Measurements from ENCODE around the gene APOL1. TPM values are rescaled to one million over a fixed set of nuclear protein-coding genes. Genes with fewer than 3 reads are reported as not detected.

APOL1 gene
- total and polyA plus RNA-seq, 2 of the 13 experiments (the other 11 are each of a cell fraction or from before 2014, with no cell fraction given), result 20.3 to 75.0 TPM

DNA sequence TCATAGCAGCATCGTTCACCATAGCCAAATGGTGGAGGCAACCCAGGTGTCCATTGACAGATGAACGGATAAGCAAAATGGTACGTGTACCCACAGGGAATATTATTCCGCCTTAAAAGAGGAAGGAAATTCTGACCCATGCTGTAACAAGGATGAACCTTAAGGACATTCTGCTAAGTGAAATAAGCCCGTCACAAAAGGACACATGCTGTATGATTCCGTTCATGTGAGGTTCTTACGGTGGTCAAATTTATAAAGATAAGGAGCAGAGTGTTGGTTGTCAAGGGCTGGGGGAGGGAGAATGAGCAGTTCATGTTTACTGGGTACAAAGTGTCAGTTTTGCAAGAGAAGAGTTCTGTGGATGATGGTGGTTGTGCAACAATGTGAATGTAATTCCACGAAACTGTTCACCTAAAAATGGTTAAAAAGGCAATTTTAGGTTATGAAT, 26.3 kb downstream of the APOL1 start (continued):
- TF ChIP-seq KMT2A (CRISPR knock-in tag; IDR thresholded peaks at IDR 0.05) (0 out of 2 replicates have a peak, but pooled peaks have one; percentile 21), MTF2 (CRISPR knock-in tag; IDR thresholded peaks at IDR 0.05; ENCODE audit: borderline replicate concordance) (no peak), ZNF44 (CRISPR knock-in tag; IDR thresholded peaks at IDR 0.05) (no peak), ZFP37 (CRISPR knock-in tag; IDR thresholded peaks at IDR 0.05; ENCODE audit: borderline replicate concordance) (no peak), EP300 (IDR thresholded peaks at IDR 0.05; ENCODE audit: low read depth in 2 of 2, low read length in 2 of 2) (peak; percentile 78 to 92), EP300 (CRISPR knock-in tag; IDR thresholded peaks at IDR 0.05; ENCODE audit: borderline replicate concordance) (peak; percentile 75; the same call in 1 of the 2 replicates), ASH2L (IDR thresholded peaks at IDR 0.05; ENCODE audit: insufficient read length, low read depth, low read length) (peak; percentile 54), YEATS4 (CRISPR knock-in tag; IDR thresholded peaks at IDR 0.05; ENCODE audit: borderline replicate concordance) (0 out of 2 replicates have a peak, but pooled peaks have one; percentile 30), NCOA5 (CRISPR knock-in tag; IDR thresholded peaks at IDR 0.05) (no peak), TBX2 (CRISPR knock-in tag; IDR thresholded peaks at IDR 0.05; ENCODE audit: borderline replicate concordance) (0 out of 2 replicates have a peak, but pooled peaks have one; percentile 43), JUNB (CRISPR knock-in tag; IDR thresholded peaks at IDR 0.05; ENCODE audit: borderline replicate concordance) (peak; percentile 56; the same call in 1 of the 2 replicates), ZNF816 (CRISPR knock-in tag; IDR thresholded peaks at IDR 0.05; ENCODE audit: borderline replicate concordance) (peak; percentile 58; the same call in 1 of the 2 replicates), CENPT (CRISPR knock-in tag; IDR thresholded peaks at IDR 0.05; ENCODE audit: low read depth) (no peak), ZNF543 (CRISPR knock-in tag; IDR thresholded peaks at IDR 0.05) (0 out of 2 replicates have a peak, but pooled peaks have one; percentile 27), GATAD1 (CRISPR knock-in tag; IDR thresholded peaks at IDR 0.05) (peak; percentile 52), NRL (CRISPR knock-in tag; IDR thresholded peaks at IDR 0.05; ENCODE audit: borderline replicate concordance) (no peak), KAT8 (CRISPR knock-in tag; IDR thresholded peaks at IDR 0.05) (peak; percentile 48; the same call in 1 of the 2 replicates), ZNF788 (CRISPR knock-in tag; IDR thresholded peaks at IDR 0.05; ENCODE audit: borderline replicate concordance) (no peak)
- TF ChIP-seq, protein P1, sequence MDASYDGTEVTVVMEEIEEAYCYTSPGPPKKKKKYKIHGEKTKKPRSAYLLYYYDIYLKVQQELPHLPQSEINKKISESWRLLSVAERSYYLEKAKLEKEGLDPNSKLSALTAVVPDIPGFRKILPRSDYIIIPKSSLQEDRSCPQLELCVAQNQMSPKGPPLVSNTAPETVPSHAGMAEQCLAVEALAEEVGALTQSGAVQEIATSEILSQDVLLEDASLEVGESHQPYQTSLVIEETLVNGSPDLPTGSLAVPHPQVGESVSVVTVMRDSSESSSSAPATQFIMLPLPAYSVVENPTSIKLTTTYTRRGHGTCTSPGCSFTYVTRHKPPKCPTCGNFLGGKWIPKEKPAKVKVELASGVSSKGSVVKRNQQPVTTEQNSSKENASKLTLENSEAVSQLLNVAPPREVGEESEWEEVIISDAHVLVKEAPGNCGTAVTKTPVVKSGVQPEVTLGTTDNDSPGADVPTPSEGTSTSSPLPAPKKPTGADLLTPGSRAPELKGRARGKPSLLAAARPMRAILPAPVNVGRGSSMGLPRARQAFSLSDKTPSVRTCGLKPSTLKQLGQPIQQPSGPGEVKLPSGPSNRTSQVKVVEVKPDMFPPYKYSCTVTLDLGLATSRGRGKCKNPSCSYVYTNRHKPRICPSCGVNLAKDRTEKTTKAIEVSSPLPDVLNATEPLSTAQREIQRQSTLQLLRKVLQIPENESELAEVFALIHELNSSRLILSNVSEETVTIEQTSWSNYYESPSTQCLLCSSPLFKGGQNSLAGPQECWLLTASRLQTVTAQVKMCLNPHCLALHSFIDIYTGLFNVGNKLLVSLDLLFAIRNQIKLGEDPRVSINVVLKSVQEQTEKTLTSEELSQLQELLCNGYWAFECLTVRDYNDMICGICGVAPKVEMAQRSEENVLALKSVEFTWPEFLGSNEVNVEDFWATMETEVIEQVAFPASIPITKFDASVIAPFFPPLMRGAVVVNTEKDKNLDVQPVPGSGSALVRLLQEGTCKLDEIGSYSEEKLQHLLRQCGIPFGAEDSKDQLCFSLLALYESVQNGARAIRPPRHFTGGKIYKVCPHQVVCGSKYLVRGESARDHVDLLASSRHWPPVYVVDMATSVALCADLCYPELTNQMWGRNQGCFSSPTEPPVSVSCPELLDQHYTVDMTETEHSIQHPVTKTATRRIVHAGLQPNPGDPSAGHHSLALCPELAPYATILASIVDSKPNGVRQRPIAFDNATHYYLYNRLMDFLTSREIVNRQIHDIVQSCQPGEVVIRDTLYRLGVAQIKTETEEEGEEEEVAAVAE (CRISPR knock-in tag; IDR thresholded peaks at IDR 0.05; ENCODE audit: borderline replicate concordance), result 0 out of 2 replicates have a peak, but pooled peaks have one; percentile 21
- TF ChIP-seq, protein P2, sequence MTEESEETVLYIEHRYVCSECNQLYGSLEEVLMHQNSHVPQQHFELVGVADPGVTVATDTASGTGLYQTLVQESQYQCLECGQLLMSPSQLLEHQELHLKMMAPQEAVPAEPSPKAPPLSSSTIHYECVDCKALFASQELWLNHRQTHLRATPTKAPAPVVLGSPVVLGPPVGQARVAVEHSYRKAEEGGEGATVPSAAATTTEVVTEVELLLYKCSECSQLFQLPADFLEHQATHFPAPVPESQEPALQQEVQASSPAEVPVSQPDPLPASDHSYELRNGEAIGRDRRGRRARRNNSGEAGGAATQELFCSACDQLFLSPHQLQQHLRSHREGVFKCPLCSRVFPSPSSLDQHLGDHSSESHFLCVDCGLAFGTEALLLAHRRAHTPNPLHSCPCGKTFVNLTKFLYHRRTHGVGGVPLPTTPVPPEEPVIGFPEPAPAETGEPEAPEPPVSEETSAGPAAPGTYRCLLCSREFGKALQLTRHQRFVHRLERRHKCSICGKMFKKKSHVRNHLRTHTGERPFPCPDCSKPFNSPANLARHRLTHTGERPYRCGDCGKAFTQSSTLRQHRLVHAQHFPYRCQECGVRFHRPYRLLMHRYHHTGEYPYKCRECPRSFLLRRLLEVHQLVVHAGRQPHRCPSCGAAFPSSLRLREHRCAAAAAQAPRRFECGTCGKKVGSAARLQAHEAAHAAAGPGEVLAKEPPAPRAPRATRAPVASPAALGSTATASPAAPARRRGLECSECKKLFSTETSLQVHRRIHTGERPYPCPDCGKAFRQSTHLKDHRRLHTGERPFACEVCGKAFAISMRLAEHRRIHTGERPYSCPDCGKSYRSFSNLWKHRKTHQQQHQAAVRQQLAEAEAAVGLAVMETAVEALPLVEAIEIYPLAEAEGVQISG (CRISPR knock-in tag; IDR thresholded peaks at IDR 0.05), result no peak
- TF ChIP-seq, protein P3, sequence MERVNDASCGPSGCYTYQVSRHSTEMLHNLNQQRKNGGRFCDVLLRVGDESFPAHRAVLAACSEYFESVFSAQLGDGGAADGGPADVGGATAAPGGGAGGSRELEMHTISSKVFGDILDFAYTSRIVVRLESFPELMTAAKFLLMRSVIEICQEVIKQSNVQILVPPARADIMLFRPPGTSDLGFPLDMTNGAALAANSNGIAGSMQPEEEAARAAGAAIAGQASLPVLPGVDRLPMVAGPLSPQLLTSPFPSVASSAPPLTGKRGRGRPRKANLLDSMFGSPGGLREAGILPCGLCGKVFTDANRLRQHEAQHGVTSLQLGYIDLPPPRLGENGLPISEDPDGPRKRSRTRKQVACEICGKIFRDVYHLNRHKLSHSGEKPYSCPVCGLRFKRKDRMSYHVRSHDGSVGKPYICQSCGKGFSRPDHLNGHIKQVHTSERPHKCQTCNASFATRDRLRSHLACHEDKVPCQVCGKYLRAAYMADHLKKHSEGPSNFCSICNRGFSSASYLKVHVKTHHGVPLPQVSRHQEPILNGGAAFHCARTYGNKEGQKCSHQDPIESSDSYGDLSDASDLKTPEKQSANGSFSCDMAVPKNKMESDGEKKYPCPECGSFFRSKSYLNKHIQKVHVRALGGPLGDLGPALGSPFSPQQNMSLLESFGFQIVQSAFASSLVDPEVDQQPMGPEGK (CRISPR knock-in tag; IDR thresholded peaks at IDR 0.05), result peak; percentile 72
